Measurements from ENCODE around the gene RFXAP.

GRCh38 chr13:36859259-36859658, 40.2 kb downstream of the RFXAP start:
- TF ChIP-seq, protein P1, sequence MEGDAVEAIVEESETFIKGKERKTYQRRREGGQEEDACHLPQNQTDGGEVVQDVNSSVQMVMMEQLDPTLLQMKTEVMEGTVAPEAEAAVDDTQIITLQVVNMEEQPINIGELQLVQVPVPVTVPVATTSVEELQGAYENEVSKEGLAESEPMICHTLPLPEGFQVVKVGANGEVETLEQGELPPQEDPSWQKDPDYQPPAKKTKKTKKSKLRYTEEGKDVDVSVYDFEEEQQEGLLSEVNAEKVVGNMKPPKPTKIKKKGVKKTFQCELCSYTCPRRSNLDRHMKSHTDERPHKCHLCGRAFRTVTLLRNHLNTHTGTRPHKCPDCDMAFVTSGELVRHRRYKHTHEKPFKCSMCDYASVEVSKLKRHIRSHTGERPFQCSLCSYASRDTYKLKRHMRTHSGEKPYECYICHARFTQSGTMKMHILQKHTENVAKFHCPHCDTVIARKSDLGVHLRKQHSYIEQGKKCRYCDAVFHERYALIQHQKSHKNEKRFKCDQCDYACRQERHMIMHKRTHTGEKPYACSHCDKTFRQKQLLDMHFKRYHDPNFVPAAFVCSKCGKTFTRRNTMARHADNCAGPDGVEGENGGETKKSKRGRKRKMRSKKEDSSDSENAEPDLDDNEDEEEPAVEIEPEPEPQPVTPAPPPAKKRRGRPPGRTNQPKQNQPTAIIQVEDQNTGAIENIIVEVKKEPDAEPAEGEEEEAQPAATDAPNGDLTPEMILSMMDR (conservative IDR thresholded peaks at IDR 0.05 in 1 of 2, IDR thresholded peaks at IDR 0.05 in 1 of 2; ENCODE audit: low read depth in 1 of 2, low read length in 2 of 2), result no peak
- no peak for TF ChIP-seq EZH2 (IDR thresholded peaks at IDR 0.05; ENCODE audit: low read length, missing control alignments)
